ENCODE measurements around the gene ADD2.

DNA sequence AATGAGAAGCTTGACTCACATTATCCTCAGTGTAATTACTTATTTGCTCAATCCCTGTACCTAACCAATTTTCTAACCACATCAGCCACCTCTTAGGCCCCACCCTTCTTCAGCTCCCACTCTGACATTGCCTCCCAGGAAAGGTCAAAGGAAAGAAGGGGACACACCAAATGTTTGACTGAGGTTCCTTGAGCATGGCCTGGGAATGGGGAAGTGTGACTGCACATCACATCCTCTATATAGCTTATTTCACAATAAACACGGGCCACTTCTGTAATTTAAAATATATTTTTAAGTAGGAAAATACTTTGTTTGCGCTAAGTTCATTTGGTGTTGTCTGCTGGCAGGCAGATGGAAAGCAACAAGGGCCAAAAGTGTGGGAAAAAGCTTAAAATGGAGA, 25.4 kb upstream of the ADD2 start:
- TF ChIP-seq POLR2AphosphoS5 (IDR thresholded peaks at IDR 0.05; ENCODE audit: borderline replicate concordance, low read depth, low read length), result no peak
- TF ChIP-seq EZH2 (IDR thresholded peaks at IDR 0.05), result no peak
- TF ChIP-seq FOXP2 (optimal IDR thresholded peaks at IDR 0.05; ENCODE audit: control extremely low read depth, extremely low read length, insufficient read depth), result no peak
